HCT116 (cell line): ENCODE data around the gene CDA. TPM values are rescaled to one million over a fixed set of nuclear protein-coding genes. Genes with fewer than 3 reads are reported as not detected.

ENCODE experiments used
- ATAC-seq: fragments of 200-7000 bp; cut with Tn5 transposase; 2 replicates; pipeline ENCODE4 v1.9.1; 2020; ENCODE audit warnings: mild to moderate bottlenecking, moderate library complexity
- BruUV-seq: library from RNA; stranded (reverse); fragments of 400-500 nt; replicated peaks from 2 replicates; lab custom pipeline; 2021; lab: Mats Ljungman, UMichigan
- CTCF ChIA-PET: fragments of 300-600 bp; sonication (Branson Sonifier 250); formaldehyde crosslinking; loops from one replicate; lab custom pipeline; 2021; ENCODE audit warnings: antibody characterized with exemption; lab: Charles Lee
- POLR2A ChIA-PET: fragments of 300-600, 350-600 bp; sonication (Branson Sonifier 250); formaldehyde crosslinking; loops from one replicate; lab custom pipeline; 2021; ENCODE audit warnings: antibody characterized with exemption; lab: Charles Lee
- RAD21 ChIA-PET, 2 experiments: fragments of 300-600 bp; sonication (Branson Sonifier 250); formaldehyde crosslinking; loops; one replicate each; lab custom pipeline; 2023; ENCODE audit warnings: low total read pairs in 2 of 2; ENCODE audit not compliant: uncharacterized antibody in 2 of 2, unreplicated experiment in 2 of 2, low non-redundant PET in 1 of 2; lab: Charles Lee
- DNase-seq: peaks from one replicate; pipeline ENCODE4 v3.0.0-alpha.2; 2010; ENCODE audit warnings: low read depth, low spot score
- H2AFZ ChIP-seq: fragments of 200-600 bp; shearing (Covaris generic), sonication (generic); 2 replicates; pipeline ENCODE4 v1.6.1; 2017; ENCODE audit warnings: low read depth, mixed run types, mixed read lengths, antibody characterized with exemption, low read length; ENCODE audit not compliant: poor library complexity, severe bottlenecking
- H3K27ac ChIP-seq: 2 replicates; pipeline ENCODE4 v1.5.1; 2012; ENCODE audit warnings: low read depth, low read length
- H3K27me3 ChIP-seq: fragments of 200-600 bp; sonication (generic); 2 replicates; pipeline ENCODE4 v1.6.1; 2016; ENCODE audit warnings: mixed run types, low read length, mixed read lengths; ENCODE audit not compliant: insufficient read depth
- H3K36me3 ChIP-seq, 2 experiments: fragments of 200-500 bp in 1 of 2; fragments of 200-600 bp in 1 of 2; sonication (Bioruptor generic) in 1 of 2; sonication (generic) in 1 of 2; 2 replicates each; pipeline versions ENCODE4 v1.5.1 to v1.6.1; 2014 to 2016; ENCODE audit warnings: low read length in 2 of 2, inconsistent platforms in 1 of 2, mixed read lengths in 1 of 2, mixed run types in 1 of 2; ENCODE audit not compliant: insufficient read depth in 2 of 2, control insufficient read depth in 1 of 2
- H3K4me1 ChIP-seq, 2 experiments: fragments of 200-600 bp in 1 of 2; sonication (generic) in 1 of 2; 2 replicates each; pipeline versions ENCODE4 v1.5.1 to v1.6.1; 2012 to 2017; ENCODE audit warnings: low read length in 2 of 2, inconsistent platforms in 1 of 2, mild to moderate bottlenecking in 1 of 2, mixed read lengths in 1 of 2, mixed run types in 1 of 2, moderate library complexity in 1 of 2; ENCODE audit not compliant: insufficient read depth in 2 of 2, control insufficient read depth in 1 of 2
- H3K4me2 ChIP-seq: fragments of 200-600 bp; sonication (generic); 2 replicates; pipeline ENCODE4 v1.6.1; 2017; ENCODE audit warnings: mixed run types, low read length, mixed read lengths
- H3K4me3 ChIP-seq, 2 experiments: fragments of 200-600 bp in 1 of 2; sonication (generic) in 1 of 2; replicated peaks in 1 of 2; 2 replicates each; pipeline ENCODE4 v1.5.1; 2011 to 2016; ENCODE audit warnings: low read length in 2 of 2, control low read depth in 1 of 2, low read depth in 1 of 2, mild to moderate bottlenecking in 1 of 2, mixed read lengths in 1 of 2, mixed run types in 1 of 2
- H3K79me2 ChIP-seq: fragments of 200-600 bp; sonication (generic); 2 replicates; pipeline ENCODE4 v1.6.1; 2017; ENCODE audit warnings: mild to moderate bottlenecking, mixed run types, low read length, moderate library complexity, mixed read lengths; ENCODE audit not compliant: insufficient read depth
- H3K9ac ChIP-seq: fragments of 200-600 bp; sonication (generic); 2 replicates; pipeline ENCODE4 v1.6.1; 2016; ENCODE audit warnings: low read length, mixed read lengths
- H3K9me2 ChIP-seq: fragments of 200-600 bp; sonication (generic), shearing (Covaris generic); 2 replicates; pipeline ENCODE4 v1.6.1; 2017; ENCODE audit warnings: mixed run types, mild to moderate bottlenecking, moderate library complexity; ENCODE audit not compliant: insufficient read depth
- H3K9me3 ChIP-seq, 2 experiments: fragments of 200-500 bp in 1 of 2; fragments of 200-600 bp in 1 of 2; sonication (Bioruptor generic) in 1 of 2; sonication (generic) in 1 of 2; 2 replicates each; pipeline ENCODE4 v1.6.1; 2014 to 2017; ENCODE audit warnings: low read length in 2 of 2, mixed read lengths in 2 of 2, inconsistent platforms in 1 of 2, low read depth in 1 of 2, mild to moderate bottlenecking in 1 of 2, mixed run types in 1 of 2, moderate library complexity in 1 of 2; ENCODE audit not compliant: control insufficient read depth in 1 of 2, insufficient read depth in 1 of 2
- H4K20me1 ChIP-seq: fragments of 200-600 bp; sonication (generic), shearing (Covaris generic); 2 replicates; pipeline ENCODE4 v1.6.1; 2017; ENCODE audit warnings: mixed run types, mild to moderate bottlenecking, moderate library complexity; ENCODE audit not compliant: insufficient read depth
- CEBPB ChIP-seq: IDR thresholded peaks from 2 replicates; pipeline ENCODE4 v1.6.1; 2012; ENCODE audit warnings: low read depth
- EZH2phosphoT487 ChIP-seq: fragments of 200-600 bp; IDR thresholded peaks from 2 replicates; pipeline ENCODE4 v1.6.1; 2018; ENCODE audit warnings: antibody characterized with exemption, borderline replicate concordance
- JUND ChIP-seq: IDR thresholded peaks from 2 replicates; pipeline ENCODE4 v1.6.1; 2012
- POLR2AphosphoS5 ChIP-seq: IDR thresholded peaks from 2 replicates; pipeline ENCODE4 v1.6.1; 2011; ENCODE audit warnings: mild to moderate bottlenecking, low read depth, low read length, moderate library complexity
- intact Hi-C: fragments of 100-400 bp; cut with micrococcal nuclease; formaldehyde crosslinking; loops from 2 replicates; pipeline ENCODE4 v1.10.0; 2022
- total RNA-seq: library from RNA; stranded (reverse); gene quantifications from one replicate; pipeline ENCODE4 v1.2.1, GENCODE V29; 2021; ENCODE audit not compliant: unreplicated experiment
- TF ChIP-seq, protein P1 (sequence below), 3 experiments: fragments of 200-600 bp in 1 of 3; sonication (generic) in 1 of 3; IDR thresholded peaks in 2 of 3; conservative IDR thresholded peaks in 1 of 3; 2 replicates each; pipeline ENCODE4 v1.5.1; 2012 to 2017; ENCODE audit warnings: low read depth in 2 of 3, low read length in 2 of 3, antibody characterized with exemption in 1 of 3, borderline replicate concordance in 1 of 3, control low read depth in 1 of 3, mild to moderate bottlenecking in 1 of 3, mixed read lengths in 1 of 3, mixed run types in 1 of 3, moderate library complexity in 1 of 3; ENCODE audit not compliant: insufficient read depth in 1 of 3

Gene CDA
- total RNA-seq, 1 experiment from 2014 or later = 28.6 TPM

DNA sequence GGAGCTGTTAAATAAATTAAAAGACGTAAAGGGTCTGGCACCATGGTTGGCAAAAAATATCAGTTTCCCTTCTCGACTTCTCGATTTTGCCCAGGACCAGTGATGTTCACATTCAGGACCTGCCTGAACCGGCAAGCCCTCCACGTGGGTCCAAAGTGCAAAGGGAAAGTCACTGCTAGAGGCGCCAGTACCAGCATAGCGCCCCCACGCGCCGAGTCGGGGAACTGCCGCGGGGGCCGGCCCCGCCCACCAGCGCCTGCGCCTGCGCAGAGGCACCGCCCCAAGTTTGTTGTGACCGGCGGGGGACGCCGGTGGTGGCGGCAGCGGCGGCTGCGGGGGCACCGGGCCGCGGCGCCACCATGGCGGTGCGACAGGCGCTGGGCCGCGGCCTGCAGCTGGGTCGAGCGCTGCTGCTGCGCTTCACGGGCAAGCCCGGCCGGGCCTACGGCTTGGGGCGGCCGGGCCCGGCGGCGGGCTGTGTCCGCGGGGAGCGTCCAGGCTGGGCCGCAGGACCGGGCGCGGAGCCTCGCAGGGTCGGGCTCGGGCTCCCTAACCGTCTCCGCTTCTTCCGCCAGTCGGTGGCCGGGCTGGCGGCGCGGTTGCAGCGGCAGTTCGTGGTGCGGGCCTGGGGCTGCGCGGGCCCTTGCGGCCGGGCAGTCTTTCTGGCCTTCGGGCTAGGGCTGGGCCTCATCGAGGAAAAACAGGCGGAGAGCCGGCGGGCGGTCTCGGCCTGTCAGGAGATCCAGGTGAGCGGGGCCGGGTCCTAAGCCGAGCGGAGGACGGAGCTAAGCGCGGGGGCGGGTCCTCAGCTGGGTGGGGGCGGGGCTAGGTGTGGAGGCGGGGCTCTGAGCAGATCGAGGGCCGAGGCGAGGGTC lies 44.5 kb downstream of the CDA start, which contains the start of gene PINK1 (continued):
- TF ChIP-seq, protein P1, sequence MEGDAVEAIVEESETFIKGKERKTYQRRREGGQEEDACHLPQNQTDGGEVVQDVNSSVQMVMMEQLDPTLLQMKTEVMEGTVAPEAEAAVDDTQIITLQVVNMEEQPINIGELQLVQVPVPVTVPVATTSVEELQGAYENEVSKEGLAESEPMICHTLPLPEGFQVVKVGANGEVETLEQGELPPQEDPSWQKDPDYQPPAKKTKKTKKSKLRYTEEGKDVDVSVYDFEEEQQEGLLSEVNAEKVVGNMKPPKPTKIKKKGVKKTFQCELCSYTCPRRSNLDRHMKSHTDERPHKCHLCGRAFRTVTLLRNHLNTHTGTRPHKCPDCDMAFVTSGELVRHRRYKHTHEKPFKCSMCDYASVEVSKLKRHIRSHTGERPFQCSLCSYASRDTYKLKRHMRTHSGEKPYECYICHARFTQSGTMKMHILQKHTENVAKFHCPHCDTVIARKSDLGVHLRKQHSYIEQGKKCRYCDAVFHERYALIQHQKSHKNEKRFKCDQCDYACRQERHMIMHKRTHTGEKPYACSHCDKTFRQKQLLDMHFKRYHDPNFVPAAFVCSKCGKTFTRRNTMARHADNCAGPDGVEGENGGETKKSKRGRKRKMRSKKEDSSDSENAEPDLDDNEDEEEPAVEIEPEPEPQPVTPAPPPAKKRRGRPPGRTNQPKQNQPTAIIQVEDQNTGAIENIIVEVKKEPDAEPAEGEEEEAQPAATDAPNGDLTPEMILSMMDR (IDR thresholded peaks at IDR 0.05 in 2 of 3, conservative IDR thresholded peaks at IDR 0.05 in 1 of 3; ENCODE audit: borderline replicate concordance in 1 of 3, insufficient read depth in 1 of 3, low read depth in 2 of 3, low read length in 2 of 3) = peak; percentile 85 to 98 (median 95)
- TF ChIP-seq POLR2AphosphoS5 = peak; percentile 75
- no peak for TF ChIP-seq CEBPB

DNA sequence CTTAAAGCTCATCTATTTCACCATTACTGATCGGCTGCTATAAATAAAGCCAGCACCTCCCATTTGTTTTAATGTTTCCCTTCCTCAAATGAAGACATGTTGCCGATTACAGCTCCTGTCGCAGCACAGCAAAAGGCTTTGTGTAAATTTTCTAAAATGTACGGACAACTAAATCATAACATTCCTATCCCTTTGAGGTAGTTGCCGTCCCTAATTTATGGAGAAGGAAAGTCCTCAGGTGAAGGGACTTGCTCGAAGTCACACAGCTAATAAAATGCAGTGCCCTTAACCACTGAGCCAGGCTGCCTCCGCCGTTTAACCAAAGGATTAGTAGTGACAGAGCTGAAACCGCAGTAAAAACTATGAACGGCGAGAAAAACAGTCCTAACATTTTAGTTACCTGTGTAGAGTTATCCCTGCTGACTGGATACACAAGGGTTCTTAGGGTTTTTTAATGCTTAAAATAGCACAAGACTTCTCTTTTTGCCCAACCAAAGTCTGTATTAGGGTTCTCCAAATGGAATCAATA lies 45.2 kb downstream of the CDA start:
- TF ChIP-seq EZH2phosphoT487 (no peak), JUND (peak; percentile 29; the same call in 1 of the 2 replicates)
- POLR2A ChIA-PET = interaction anchor here (0.9 to 2.3 kb wide), 6 partner anchors 12 to 110 kb away, joined by 3 to 10 read pairs (median 5); no protein-coding TSS in a partner anchor
- H4K20me1 ChIP-seq = no peaks in the 10 kb centered on the region

More for the DNA sequence above, 45.2 kb downstream of the CDA start:
- H3K9me2 ChIP-seq = no peaks in the 10 kb centered on the region
- H3K4me2 ChIP-seq = peak overlapping the region; percentile 82
- ChIA-PET RAD21 (interaction anchor here (0.6 to 2.9 kb wide), 6 partner anchors 20 to 111 kb away, joined by 3 to 23 read pairs (median 4); no protein-coding TSS in a partner anchor), CTCF (interaction anchor here (0.7 to 5.6 kb wide), 17 partner anchors 12 to 561 kb away, joined by 3 to 74 read pairs (median 4); partner anchors contain the start of genes CDA, DDOST and MUL1)
- intact Hi-C loops = loop anchor here (5.0 to 10.0 kb wide), 2 partner anchors 202 to 419 kb away; no protein-coding TSS in a partner anchor
- no peak for DNase-seq
- H3K27me3 ChIP-seq = no peaks in the 10 kb centered on the region
- peak overlapping the region; percentile 60 to 61 for H3K4me3 ChIP-seq
- peak; percentile 25 for ATAC-seq
- TSS peak; percentile 82 for BruUV-seq
- no peaks in the 10 kb centered on the region; a peak in 1 of 4 replicates for H3K9me3 ChIP-seq
- H2AFZ ChIP-seq = peak overlapping the region; percentile 89
- H3K27ac ChIP-seq = peak overlapping the region; percentile 42
- H3K79me2 ChIP-seq = no peaks in the 10 kb centered on the region
- no peaks in the 10 kb centered on the region for H3K36me3 ChIP-seq
- H3K9ac ChIP-seq = peak overlapping the region; percentile 54
- H3K4me1 ChIP-seq = peaks cover 8 to 22% of the 10 kb centered on the region in 2 experiments
